Suppressor macrophage treated with lipopolysaccharide for 1 hour (primary cell): Measurements from ENCODE around the gene RNF4.
A peak's percentile ranks its signal among the peaks of the same experiment; 100 is the strongest.
"Not testable (repeated sequence)": the region's sequence is repeated elsewhere in the genome, so short reads cannot be mapped to it uniquely, and the experiment has no call there.

ENCODE experiments used
- DNase-seq, 3 donors: peaks; one replicate each; pipeline ENCODE4 v3.0.0-alpha.2; 2020 to 2022

RNF4 gene

DNA sequence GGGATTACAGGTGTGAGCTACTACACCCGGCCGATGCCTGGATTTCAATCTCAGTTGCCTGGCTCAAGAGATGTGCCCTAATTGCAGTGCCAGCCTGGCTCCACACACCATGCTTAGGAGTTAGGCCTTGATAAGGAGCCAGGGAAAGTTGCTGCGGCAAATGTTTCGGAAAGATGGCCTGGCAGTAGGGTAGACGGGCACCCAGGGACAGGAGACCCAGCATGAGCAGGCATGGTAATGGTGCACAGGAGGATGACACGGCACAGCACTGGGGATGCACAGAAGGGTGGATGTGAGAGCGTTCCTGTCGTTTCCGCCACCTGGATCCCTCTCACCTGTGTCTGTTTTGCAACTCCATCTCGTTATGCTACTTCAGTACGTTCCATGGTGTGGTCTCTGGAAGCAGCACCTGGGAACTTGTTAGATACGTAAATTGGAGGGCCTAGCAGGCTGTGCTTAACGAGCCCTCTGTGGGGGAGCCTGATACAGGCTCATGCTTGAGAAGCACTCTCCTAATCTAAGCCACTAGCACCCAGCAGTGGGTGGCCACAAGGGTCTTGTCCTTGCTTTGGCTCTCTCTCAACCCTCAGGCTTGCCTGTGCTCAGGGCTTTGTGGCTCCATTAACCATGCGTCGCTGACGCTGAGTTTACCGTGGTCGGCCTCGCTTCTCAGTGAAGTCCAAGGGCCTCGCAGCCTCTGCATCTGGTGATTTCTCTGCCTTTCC lies 20.3 kb downstream of the RNF4 start:
- DNase-seq: no peak

DNA sequence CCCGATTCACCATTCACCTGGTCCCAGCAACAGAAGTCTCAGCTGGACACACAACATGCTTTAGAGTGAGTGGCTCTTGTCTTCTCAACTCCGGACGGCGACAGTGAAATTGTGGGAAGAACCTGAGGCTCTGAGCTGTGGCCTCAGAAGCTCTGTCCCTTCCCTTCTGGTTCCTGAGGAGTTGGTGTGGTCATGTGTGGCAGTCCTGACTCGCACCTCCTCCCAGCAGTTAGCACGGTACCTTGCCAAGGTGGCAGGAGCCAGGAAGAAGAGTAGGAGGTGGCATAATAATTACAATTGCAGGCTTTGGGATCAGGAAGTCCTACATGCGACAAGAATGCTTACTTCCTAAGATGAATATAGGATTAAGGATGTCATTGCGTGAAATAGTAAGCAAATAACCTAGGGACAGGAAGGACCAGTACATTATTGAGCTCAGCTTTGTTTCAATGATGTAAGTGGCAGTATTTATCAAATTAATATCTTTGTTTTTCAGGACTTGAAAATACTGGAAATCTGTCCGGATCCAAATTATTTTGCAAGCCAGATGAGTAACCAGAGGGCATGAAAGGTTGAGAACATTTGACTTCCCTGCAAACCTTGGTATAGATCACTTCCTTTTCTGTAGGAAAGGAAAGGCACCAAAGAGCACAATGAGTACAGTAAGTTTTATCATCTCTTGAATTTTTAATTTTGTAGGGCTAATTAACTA lies 21.1 kb downstream of the RNF4 start:
- peak in 2 of 3 donors; percentile 37 to 43 for DNase-seq

DNA sequence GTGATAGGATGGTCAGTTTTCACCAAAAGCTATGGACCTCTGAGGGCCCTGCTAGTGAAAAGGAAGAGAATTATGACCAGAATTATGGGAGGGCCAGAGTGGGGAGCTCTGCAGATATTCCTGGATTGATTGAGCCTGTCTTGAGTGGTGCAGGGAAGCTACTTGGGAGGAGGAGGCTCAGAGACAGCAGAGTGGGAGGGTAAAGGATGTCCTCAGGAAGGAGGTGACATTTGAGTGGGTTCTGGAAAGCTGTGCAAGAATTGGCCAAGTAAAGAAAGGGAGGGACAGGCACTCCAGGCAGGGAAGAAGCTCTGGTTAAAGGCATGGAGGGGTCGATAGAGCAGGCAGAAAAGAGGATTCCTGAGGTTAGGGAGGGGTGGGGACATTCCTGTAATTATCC lies 24.1 kb downstream of the RNF4 start:
- no peak for DNase-seq

DNA sequence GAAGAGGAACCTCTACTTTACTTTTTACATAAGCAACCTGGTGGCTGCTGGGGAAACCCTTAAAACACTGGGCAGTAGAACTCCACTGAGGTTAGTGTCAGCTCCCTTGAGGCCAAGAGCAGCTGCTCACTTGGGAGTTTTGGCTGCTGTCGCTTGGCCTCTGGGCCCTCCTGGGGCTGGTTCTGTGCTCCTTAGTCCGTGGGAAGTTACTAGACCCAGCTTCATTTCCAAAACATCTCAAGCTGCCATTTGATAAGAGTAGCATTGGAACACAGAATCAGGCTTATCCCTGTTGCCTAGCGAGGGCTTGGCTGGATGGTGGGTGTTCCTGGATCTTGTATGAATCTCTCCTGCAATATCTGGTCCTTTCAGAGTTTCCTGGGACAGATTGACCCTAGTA lies 26.1 kb downstream of the RNF4 start:
- no peak for DNase-seq

DNA sequence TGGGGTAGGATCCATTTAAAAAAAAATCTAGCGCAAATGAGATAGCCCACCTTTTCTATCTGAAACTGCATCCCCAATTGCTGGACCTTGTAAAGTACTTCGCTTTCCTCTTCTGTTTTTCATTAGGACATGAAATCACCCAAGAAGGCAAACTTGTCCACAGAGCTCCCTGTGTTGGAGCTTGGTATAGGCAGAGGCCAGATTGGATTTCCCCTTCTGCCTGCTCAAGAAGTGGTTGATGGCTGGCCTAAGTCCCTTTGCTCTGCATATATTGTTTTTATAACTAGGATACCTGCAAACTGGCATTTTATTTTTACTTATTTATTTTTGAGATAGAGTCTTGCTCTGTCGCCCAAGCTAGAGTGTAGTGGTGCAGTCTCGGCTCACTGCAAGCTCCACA lies 28.4 kb downstream of the RNF4 start:
- peak; percentile 29 to 39 (median 34) for DNase-seq

DNA sequence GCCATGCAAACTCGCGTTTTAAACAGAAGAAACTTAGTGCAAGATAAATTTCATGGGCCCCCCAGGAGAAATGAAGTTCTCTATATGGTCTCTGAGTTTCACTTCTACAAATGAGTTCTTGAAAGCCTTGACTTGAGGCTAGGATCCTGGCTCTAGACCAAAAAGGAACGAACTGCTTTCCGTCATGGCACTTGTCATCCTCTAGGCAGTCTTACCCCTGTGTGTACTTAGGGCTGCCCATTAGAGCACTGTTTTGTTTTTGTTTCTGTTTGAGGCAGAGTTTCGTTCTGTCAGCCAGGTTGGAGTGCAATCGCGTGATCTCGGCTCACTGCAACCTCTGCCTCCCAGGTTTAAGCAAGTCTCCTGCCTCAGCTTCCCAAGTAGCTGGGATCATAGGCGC lies 29.0 kb downstream of the RNF4 start:
- peak; percentile 73 to 86 (median 77) for DNase-seq

DNA sequence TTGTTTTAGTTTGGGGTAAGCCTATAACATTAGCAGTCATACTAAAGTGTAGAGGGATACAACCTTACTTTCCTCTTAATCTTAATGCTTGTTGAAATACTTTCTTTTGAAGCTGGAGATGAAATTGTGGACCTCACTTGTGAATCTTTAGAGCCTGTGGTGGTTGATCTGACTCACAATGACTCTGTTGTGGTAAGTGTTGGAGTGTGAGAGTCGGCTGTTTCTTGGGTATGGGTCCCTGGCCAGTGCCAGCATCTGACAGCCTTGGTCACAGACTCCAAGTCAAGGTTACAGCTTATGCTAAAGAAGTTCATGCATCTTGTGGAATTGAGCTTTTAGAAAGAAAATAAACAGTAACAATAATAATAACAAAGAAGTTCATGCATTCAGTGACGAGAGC lies 31.6 kb downstream of the RNF4 start:
- DNase-seq: no peak

DNA sequence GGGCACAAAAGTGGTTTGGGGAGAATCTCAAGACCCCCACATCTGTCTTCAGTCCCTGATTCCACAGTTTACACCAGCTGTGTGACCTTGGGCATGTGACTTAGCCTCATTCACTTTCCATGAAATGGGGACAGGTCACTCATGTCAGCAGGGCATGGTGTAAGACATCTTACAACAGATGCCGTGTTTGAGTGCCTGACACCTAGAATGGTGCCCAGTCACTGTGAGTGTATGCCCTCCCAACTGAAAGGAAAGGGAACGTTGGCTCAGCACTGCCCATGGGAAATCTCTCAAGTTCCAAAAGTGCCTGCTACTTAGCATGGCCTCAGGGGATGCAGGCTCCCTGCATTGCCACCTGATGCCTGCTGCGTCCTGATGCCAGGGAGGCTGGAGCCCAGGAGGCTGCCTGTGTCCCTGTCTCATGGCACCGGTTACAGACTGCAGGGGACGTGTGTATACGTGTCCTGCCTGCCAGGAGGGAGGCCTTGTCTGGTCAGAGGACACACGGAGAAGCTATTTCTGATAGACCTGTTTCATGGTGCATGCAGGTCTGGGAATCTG lies 32.2 kb downstream of the RNF4 start:
- DNase-seq: no peak

DNA sequence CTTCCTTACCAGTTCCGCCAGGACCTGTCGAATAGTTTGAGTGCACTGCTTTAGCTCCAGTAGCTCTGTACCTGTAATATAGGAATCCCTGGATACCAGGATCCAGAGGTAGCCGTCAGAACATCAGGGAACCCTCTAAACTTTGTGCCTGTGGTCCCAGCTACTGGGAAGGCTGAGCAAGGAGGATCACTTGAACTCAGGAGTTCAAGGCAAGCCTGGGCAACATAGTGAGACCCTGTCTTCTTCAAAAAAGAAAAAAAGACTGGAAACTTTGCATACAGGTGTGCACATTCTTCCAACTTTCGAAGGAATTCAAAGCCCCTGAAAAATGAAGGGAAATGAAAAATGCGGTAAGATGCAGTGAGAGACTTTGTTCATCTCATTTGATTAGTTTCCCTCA lies 34.9 kb downstream of the RNF4 start:
- DNase-seq: no peak

DNA sequence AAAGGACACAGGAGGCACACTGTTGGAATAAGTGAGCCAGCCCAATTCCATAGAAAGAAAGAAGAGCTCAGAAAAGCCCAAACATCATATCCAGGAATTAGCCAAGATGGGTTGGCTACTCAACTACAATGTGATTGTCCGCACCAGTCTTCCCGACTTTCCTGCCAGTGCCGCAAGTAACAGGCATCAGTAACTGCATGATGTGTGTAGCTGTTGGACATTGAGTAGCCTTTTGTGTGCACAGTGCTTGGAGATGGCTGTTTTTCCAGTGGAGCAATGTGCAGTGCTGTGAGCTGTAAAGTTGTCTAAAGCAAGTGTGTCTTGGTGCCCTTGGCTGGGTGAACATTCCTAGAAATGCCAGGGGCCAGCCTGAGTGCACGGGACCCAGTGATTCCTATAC lies 38.4 kb downstream of the RNF4 start:
- DNase-seq: no peak

DNA sequence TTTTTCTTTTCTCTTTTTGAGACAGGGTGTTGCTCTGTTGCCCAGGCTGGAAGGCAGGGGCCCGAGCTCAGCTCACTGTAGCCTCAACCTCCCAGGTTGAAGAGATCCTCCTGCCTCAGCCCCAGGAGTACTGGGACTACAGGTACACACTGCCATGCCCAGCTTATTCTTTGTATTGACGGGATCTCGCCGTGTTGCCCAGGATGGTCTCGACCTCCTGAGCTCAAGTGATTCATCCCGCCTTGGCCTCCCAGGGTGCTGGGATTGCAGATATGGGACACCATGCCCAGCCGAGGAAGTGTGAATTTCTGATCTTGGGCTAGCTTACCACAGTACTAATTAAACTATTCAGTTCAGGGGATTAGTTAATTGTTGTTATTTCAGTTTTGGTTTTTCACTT lies 38.9 kb downstream of the RNF4 start:
- no peak for DNase-seq

DNA sequence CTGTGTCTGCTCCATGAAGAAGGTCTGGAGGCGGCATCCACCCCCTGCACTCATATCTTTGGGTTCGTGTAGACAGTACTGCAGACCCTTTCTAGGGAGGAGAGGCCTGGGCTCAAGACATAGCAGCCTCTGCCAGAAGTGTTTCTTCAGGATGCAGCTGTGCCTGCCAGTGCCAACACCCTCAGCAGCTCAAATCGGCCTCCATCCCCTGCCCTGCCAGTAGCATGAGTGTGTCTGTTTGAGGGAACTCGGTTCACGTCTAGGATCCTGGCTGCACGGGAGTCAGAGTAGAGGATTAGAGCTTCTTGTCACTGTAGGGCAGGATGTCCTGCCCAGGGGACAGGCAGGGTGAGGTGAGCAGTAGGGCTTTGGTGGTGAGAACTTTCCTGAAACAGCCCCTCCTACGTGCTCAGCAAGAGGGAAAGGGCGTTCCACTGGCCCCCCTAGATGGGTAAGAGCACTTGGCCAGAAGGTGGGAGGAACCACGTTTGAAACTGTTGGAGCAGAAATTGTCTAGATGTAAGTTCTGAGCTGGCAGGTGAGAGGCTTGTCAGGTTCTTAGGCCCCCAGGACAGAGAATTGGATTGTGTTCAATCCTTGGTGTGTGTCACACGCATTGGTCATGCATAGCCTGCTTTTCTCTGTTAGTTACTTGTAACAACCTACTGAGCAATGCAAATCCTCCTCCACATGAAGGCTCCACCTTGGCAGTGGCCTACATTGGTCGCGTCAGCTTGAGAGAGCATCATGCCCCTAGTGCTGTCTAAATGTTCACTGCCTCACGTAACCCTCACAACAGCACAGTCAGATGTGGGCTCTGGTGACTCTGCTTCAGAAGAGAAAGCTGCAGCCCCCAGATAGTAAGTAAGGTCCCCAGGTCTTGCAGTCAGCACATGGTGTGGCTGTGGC lies 41.7 kb downstream of the RNF4 start:
- DNase-seq: no peak

DNA sequence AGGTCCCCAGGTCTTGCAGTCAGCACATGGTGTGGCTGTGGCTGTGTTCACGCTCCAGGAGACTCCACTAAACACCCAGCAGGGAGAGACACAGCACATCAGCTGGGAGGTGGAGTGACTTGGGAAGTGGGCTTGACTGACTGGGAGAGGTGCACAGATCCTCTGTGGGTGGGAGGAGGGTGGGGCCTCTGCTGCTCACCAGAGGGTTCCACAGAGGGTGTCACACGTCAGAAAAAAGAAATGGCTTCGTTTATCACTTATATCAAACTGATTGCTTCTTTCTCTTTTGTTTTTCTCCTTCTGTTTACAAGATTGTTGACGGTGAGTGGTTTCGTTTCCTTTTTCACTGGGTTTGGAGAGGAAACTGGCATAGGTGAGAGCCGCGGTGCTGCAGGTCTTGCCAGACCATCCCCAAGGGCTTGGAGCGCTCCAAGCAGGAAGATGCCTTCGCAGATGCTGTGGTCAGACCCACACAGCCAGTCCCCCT lies 42.8 kb downstream of the RNF4 start:
- DNase-seq: no peak

DNA sequence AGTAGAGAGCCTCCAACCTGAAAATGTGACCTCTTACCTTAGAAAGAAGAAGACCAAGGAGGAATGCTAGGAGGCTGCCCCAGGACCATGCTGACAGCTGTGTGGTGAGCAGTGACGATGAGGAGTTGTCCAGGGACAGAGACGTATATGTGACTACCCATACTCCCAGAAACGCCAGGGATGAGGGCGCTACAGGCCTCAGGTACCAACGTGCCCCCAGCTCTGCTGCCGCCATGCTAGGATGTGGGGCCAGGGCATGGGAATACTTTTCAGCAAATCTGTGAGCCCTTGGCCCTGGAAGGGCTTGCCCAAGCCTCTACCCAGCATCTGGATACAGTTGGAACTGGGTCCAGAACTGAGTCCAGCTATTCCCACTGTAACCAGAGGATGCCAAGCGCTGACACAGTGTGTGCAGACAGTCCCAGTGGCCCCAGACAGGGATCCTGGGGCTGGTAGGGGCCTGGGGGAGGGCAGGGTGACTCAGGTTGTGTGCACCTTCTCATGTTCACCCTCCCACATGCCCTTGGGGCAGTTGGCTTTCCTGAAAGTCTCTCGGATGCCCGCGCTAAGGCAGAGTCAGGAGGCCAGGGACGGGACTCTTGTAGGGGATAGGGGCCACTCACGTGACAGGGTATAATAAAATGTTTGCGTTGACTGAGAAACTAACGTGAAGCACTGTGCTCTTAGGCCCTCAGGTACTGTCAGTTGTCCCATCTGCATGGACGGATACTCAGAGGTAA lies 43.7 kb downstream of the RNF4 start:
- DNase-seq: no peak

DNA sequence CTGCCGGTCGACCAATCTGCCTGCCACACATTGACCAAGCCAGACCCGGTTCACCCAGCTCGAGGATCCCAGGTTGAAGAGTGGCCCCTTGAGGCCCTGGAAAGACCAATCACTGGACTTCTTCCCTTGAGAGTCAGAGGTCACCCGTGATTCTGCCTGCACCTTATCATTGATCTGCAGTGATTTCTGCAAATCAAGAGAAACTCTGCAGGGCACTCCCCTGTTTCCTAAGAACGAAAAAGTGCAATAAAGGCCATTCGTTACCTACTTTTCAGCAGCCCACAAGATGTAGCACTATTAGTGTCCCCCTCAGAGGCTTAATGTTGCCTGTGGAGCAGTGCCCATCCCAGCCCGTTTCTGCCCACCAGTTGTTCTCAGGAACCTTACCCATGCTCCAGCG lies 45.3 kb downstream of the RNF4 start:
- not testable (repeated sequence) for DNase-seq

DNA sequence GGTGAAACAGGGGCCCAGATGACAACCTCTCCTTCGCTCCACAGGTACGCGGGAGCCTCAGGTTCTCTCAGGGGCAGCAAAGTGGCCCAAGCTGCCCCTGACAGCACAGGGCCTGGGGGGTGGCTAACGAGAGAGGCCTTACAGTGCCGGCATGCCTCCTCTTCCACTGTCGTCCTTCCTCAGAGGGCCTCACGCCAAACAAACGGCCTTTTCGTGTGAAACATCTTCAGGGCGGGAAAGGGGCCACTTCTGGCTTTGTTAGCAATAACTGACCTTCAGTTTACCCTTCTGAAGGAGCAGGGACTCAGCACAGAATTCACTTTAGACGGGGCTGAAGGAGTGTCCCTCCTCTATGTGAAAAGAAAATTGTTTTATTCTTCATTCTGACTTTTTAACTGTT lies 46.0 kb downstream of the RNF4 start:
- DNase-seq: not testable (repeated sequence)

DNA sequence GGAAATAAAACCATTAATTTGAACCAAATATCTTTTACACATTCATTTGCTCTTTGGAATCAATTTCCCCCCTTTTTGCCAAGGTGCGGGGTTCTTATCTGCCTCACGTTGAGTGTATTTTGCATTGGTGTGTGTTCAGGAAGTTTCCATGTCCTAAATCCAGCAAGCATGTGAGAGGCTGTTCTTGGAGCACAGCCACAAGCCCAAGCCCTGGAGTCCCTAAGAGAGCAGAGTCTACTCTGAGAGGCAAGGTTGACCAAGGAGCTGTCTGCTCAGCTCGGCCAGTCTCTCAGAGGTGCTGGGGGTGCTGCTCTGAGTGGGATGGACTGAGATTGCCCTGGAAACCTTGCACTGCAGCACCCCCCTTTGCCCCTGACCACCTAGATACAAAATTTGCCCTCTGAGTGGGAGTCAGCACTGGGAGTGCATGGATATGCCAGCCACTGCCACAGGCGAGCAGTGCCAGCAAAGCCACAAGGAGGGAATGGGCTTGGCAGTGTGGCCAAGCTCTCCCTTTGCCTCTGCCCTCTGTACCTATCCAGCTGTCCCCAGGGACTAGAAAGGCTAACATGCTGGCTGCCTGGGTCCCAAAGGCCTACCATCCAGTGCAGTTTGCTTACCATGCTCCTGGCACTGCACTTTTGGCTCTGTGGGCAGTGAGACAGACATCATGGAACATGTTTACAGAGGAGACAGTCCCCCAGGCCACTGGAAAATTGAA lies 47.1 kb downstream of the RNF4 start:
- no peak for DNase-seq

DNA sequence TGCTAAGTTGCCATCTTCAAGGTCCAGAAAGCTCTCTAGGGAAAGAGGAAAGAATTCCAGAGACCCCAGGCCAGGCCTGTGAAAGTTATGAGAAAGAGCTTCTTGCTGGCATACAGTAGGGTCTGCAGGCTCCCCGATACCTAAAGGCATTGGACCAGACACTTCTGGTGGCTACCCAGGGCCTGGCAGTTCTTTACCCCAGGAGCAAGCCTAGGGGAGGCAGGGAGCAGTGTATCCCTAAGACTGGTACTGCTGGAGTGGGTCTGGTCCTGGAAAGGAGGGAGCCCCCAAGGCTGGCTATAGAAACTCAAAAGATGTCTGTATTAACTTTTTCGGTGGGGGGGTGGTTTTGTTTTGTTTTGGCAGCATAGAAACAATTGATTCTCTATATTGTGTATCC lies 47.7 kb downstream of the RNF4 start:
- DNase-seq: no peak

DNA sequence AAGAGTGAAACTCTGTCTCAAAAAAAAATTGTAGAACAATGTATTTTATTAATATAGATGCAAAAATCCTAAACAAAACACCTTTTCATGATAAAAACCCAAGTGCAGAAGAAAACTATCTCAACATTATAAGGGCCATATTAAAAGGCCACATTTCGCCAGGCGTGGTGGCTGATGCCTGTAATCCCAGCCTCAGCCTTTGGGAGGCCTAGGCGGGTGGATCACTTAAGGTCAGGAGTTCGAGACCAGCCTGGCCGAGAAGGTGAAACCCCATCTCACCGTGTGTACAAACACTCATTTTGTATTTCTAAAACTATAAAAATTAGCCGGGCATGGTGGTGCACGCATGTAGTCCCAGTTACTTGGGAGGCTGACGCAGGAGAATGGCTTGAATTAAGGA lies 57.7 kb downstream of the RNF4 start:
- DNase-seq: no peak

DNA sequence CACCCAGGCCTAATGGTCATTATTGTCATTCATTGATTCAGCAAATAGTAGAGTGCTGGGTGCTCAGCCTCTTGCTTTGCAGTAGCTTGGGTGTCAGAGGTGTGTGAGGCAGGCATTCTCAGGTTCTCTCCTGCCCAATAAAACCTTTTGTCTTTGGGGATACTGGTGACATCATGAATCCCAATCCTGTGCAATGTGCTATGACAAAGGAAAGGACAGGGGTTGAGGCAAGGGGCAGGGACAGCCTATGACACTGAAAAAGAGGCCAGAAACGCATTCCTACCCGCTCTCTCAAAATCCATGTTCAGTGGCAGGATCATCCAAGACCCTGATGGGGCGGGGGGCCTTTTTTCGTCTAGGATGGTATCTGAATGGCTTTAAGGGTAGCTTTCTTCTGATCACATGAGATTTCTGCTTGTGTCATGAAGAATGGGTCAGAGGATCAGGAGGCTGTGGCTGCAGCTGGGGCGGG lies 66.0 kb downstream of the RNF4 start:
- DNase-seq: peak in 2 of 3 donors; percentile 10 to 12

DNA sequence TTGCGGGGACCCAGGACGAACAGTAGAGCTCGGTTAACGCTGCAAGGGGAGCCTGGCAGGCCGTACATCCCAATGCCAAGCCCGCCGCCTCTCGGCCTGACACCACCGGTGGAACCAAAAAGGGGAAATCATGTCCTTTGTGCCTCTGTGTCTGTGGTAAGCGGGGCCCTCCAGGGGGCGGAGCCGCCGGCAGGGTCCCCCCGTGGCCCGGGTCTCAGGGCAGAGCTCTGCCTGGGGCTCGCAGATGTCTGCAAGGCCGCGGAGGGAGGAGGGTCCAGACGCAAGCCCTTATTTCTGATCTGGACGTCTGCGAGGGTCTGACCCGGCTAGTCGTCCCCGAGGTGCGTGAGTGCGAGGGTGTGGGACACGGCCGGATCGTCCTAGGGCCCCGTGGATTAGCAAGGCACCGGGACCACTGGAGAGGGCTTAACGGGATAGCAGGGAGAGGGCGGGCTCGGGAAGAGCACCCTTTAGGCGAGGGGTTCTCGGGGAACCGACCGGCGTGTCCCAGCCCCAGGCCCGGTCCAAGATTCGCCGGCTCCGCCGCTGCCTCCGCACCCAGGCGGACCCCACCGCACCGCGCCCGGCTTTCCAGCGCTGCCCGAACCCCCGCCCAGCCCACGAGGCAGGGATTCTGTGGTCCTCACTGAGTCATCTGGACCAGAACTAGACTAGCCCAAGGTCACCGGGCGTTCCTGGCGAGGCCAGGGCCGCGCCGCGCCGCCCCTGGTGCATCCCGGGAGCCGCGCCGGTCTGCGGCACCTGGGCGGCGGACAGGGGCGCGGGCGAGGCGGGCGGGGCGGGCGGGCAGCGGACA lies 66.7 kb downstream of the RNF4 start:
- DNase-seq: peak; percentile 67 to 80 (median 71)
